SJSA1 (cell line): ENCODE results near the gene GABPB1. TPM values are rescaled to one million over a fixed set of nuclear protein-coding genes. Genes with fewer than 3 reads are reported as not detected.
A peak's percentile ranks its signal among the peaks of the same experiment; 100 is the strongest.

Experiments used
- DNase-seq, 2 experiments: peaks; one replicate each; pipeline ENCODE4 v3.0.0-alpha.2; 2015 to 2020; ENCODE audit warnings: low spot score in 2 of 2, low read depth in 1 of 2
- H3K27ac ChIP-seq: fragments of 250-450 bp; sonication (Bioruptor Pico); 2 replicates; pipeline ENCODE4 v1.5.1; 2020; ENCODE audit warnings: mild to moderate bottlenecking, moderate library complexity
- H3K27me3 ChIP-seq: fragments of 250-450 bp; sonication (Bioruptor Pico); replicated peaks from 2 replicates; pipeline ENCODE4 v1.5.1; 2020; ENCODE audit warnings: mild to moderate bottlenecking, moderate library complexity
- H3K36me3 ChIP-seq: fragments of 250-450 bp; sonication (Bioruptor Pico); 2 replicates; pipeline ENCODE4 v1.5.1; 2020; ENCODE audit warnings: mild to moderate bottlenecking
- H3K4me1 ChIP-seq: fragments of 250-450 bp; sonication (Bioruptor Pico); replicated peaks from 2 replicates; pipeline ENCODE4 v1.6.1; 2021; ENCODE audit warnings: mild to moderate bottlenecking
- H3K4me3 ChIP-seq: fragments of 250-450 bp; sonication (Bioruptor Pico); 2 replicates; pipeline ENCODE4 v1.5.1; 2020; ENCODE audit warnings: mild to moderate bottlenecking
- H3K9me3 ChIP-seq: fragments of 250-450 bp; sonication (Bioruptor Pico); replicated peaks from 2 replicates; pipeline ENCODE4 v1.5.1; 2020; ENCODE audit warnings: mild to moderate bottlenecking
- total RNA-seq: library from RNA; depleted of rRNA; stranded (reverse); fragments of >200 nt; shearing (Covaris generic); gene quantifications from 2 replicates; pipeline ENCODE4 v1.2.3, GENCODE V29; 2014

Gene GABPB1
- total RNA-seq, 1 experiment from 2014 or later = 67.9 TPM

DNA sequence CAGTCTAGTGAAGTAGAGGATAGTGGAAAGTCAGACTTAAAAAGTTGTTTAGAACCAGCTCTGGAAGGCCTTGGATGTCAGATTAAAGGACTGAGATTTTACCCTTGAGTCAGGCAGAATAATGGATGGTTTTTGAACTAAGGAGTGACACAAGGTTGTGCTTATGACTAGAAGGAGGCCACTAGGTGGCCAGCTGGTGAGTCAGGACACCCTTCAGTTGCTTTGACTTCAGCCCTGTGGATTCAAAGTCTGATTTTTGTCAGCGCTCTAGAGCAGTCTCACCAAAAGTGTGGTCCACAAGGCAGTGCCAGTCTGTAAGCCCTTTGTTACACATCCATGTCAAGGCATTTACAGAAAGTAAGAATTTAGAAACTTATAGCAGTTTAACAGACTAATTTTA, 3.8 kb upstream of the GABPB1 start:
- no peaks in the 10 kb centered on the region; the same call in 1 of the 2 replicates for H3K9me3 ChIP-seq
- DNase-seq = peak in 1 of 2 experiments; percentile 44
- H3K27me3 ChIP-seq = no peaks in the 10 kb centered on the region
- peaks cover 56% of the 10 kb centered on the region for H3K36me3 ChIP-seq
- H3K4me1 ChIP-seq = peaks cover 12% of the 10 kb centered on the region
- no peak overlapping the region for H3K4me3 ChIP-seq
- H3K27ac ChIP-seq = no peak overlapping the region

DNA sequence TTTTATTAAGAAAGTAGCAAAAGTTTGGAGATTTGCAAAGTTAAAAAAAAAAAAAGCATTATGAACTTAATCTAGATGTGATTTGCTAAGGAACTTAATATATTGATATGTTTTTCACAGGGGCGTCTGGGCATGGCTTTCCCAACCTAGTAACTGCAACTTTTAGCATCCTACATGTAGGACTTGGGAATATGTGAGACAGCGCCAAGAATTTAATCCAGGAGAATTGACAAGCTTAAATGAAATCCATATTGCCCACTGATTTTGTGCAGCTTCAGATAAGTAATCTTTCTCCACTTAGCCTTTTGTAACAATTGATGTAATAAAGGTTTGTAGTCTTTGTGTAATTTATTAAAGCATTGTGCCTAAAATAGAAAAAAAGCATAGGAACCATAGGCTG, 982 bp upstream of the GABPB1 start:
- Histone ChIP-seq H3K4me1 (peaks cover 21% of the 10 kb centered on the region), H3K36me3 (peaks cover 56% of the 10 kb centered on the region), H3K27me3 (no peaks in the 10 kb centered on the region), H3K27ac (peak overlapping the region; percentile 97), H3K4me3 (peak overlapping the region; percentile 96), H3K9me3 (no peaks in the 10 kb centered on the region; the same call in 1 of the 2 replicates)
- DNase-seq = no peak

DNA sequence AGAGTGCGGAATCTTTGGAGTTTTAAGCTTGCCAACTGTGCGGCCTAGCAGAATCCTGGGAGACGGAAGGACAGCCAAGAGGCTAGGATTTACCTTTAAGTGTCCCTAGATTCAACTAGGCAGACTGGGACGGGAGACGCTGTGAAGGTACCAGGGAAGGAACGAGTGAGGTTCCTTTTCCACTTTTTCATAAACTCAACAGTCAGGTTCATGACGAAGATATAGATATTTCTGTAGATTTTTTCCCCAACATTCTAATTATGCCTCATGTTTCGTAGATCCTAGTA, 564 bp upstream of the GABPB1 start:
- Histone ChIP-seq H3K27ac (peak overlapping the region; percentile 97), H3K27me3 (no peaks in the 10 kb centered on the region), H3K4me3 (peak overlapping the region; percentile 96), H3K9me3 (no peaks in the 10 kb centered on the region; the same call in 1 of the 2 replicates), H3K4me1 (peaks cover 21% of the 10 kb centered on the region), H3K36me3 (peaks cover 57% of the 10 kb centered on the region)
- no peak for DNase-seq

DNA sequence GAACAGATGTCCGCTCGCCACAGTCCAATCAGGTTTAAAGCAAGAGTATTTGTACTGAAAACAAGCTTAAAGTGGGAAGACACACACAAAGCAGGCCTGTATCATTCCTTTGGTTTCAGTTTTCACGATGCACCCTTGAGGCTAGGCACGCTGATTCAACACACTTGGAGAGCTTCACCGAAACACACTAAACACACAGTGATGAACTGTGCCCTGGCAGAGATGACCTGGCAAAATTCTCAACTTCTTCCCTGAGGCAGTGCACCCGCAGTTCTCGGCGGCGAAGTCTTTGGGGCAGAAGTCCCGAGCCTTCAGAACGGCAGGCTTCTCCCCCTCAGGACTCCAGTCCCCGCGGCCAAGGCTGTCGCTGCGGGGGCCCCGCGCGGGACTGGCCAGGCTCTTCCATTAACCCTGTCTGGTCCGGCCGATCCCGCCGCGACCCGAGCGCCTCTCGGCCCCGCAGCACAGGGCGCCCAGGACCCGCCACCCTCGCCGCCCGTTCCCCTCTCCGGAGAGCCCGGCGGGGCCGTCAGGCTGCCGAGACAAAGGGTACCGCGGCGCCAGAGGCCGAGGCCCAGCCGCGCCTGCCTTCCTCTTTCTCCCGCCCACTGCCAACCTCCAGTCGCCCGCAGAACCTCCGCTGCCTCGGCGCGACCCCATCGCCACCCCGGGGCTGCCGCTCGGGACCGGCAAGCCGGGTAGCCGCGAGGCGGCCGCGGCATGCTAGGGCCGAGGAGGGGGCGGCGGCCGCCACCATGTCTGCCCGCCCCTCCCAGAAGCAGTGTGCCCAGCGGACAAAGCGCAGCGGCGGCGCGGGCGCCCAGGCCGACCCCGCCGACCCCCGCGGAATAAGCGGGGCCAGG, 792 bp downstream of the GABPB1 start:
- Histone ChIP-seq H3K27ac (peak overlapping the region; percentile 97), H3K36me3 (peaks cover 48% of the 10 kb centered on the region), H3K27me3 (no peaks in the 10 kb centered on the region), H3K4me3 (peak overlapping the region; percentile 96), H3K9me3 (no peaks in the 10 kb centered on the region; the same call in 1 of the 2 replicates), H3K4me1 (peaks cover 21% of the 10 kb centered on the region)
- DNase-seq = peak; percentile 65 to 84

DNA sequence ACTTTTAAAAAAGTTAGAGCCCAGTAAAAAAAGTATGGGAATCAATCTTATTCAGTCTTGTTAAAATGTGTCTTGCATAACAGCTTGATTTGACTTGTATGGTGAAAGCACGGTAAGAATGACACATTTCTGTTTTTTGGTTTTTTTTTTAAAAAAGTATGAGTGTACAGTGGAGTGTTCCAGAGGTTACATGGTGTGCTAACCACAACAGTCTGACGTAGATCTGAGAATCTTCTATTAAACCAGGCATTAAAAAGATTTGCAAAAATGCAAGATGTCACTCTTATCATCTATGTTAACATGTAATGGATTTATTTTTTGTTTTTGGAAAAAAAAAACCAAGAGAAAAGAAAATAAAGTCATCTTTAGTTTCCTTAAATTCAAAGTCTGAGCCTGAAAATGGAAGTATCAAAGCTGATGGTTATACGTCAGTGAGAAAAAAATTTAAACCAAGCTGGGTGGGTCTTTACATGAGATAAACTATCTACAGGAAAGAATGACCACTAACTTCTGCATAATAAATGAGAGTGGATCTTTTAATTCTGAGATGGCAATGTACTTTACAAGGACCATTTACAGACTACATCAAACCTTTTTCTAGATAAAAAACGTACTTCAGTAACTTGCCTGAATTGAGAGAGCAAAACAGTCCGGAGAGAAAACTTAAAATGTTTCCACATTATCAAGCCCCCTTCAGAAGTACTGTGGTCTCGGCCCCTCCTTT, 1.6 kb downstream of the GABPB1 start:
- Histone ChIP-seq H3K4me3 (peak overlapping the region; percentile 96), H3K36me3 (peaks cover 41% of the 10 kb centered on the region), H3K9me3 (no peaks in the 10 kb centered on the region; the same call in 1 of the 2 replicates), H3K27ac (peak overlapping the region; percentile 97), H3K4me1 (peaks cover 21% of the 10 kb centered on the region), H3K27me3 (no peaks in the 10 kb centered on the region)
- DNase-seq = peak in 1 of 2 experiments; percentile 73

DNA sequence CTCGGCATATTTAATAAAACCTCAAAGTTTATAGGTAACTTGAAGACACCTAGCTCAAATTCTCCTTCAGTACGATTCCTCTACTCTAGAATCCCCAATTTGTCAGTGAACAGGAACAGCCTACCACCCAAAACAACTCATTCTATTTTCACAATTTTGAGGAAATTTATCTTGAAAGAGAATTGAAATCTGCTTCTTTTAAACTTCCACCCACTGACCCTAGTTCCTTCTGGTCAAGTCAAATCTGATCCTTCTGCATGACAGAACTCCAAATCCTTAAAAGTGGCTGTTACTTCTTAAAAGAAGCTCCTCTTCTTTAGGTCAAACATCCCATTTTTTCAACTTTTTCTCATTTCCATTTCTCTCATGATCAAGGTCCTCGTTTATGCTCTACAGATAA, 4.4 kb downstream of the GABPB1 start:
- no peaks in the 10 kb centered on the region for H3K27me3 ChIP-seq
- no peak for DNase-seq
- H3K4me1 ChIP-seq = peaks cover 9% of the 10 kb centered on the region
- H3K36me3 ChIP-seq = peaks cover 33% of the 10 kb centered on the region
- H3K9me3 ChIP-seq = no peaks in the 10 kb centered on the region; the same call in 1 of the 2 replicates
- no peak overlapping the region for H3K4me3 ChIP-seq
- no peak overlapping the region for H3K27ac ChIP-seq

DNA sequence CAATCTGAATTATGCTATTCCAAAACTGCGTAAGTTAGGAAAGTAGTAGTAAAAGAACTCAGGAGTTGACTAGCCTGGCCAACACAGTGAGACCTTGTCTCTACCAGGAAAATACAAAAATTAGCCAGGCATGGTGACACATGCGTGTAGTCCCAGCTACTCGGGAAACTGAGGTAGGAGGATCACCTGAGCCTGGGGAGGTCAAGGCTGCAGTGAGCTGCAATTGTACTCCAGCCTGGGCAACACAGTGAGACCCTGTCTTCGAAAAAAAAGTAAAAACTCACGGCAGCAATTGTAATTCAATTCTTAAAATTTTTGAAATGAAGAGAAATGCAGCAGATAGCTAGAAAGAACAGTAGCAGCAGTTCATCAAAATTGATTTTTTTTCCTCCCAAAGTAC, 9.7 kb downstream of the GABPB1 start:
- H3K4me1 ChIP-seq = no peaks in the 10 kb centered on the region
- H3K4me3 ChIP-seq = no peak overlapping the region
- no peak overlapping the region for H3K27ac ChIP-seq
- no peak for DNase-seq
- no peaks in the 10 kb centered on the region for H3K9me3 ChIP-seq
- H3K27me3 ChIP-seq = no peaks in the 10 kb centered on the region
- H3K36me3 ChIP-seq = peaks cover 4% of the 10 kb centered on the region

DNA sequence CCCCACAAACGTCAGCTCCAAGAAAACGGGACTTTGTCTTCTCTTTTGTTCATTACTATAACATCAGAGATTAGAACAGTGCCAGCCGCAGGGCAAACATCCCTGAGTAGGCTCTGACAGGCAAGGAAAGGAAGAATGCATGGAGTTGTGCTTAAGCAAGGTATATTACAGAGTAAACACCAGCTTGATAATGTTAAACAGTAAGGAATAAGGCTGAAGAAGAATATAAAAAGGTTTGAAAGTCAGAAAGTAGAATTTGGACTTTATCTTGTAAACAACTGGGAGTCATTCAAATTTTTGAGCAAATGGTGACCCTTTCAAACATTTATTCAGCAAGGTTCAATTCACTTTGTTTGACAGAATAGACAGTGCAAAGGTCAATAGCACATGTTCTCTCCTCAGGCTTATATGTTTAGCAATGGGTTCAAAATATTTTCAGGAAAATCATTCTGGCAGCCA, 11.0 kb downstream of the GABPB1 start:
- H3K9me3 ChIP-seq = no peaks in the 10 kb centered on the region
- peaks cover 6% of the 10 kb centered on the region for H3K36me3 ChIP-seq
- no peak for DNase-seq
- no peak overlapping the region for H3K27ac ChIP-seq
- no peaks in the 10 kb centered on the region for H3K27me3 ChIP-seq
- no peak overlapping the region for H3K4me3 ChIP-seq
- H3K4me1 ChIP-seq = no peaks in the 10 kb centered on the region

DNA sequence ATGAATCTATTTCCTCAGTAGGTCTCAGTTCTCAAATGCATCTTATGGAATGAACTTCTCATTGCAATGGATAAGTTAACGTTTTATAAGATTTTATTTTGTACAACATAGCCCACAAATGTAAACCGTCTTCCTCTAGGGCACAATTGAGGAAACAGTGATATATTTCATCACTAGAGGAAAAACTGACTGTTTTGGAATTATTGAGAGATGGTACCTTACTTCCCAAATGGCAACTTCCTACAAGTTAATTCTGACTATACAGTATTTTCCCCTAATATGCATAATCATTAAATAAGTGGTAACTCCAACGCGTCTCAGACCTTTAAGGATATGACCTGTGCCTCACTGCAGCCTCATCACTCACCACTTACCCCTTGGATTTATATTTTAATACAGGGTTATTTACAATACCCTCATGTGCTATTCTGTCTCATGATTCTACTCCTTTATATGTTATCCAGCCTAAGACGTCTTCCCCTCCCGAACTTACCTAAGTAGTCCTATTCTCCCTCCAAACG, 13.3 kb downstream of the GABPB1 start:
- DNase-seq = no peak
- no peaks in the 10 kb centered on the region for H3K4me1 ChIP-seq
- H3K27ac ChIP-seq = no peak overlapping the region
- H3K27me3 ChIP-seq = no peaks in the 10 kb centered on the region
- no peaks in the 10 kb centered on the region for H3K9me3 ChIP-seq
- no peak overlapping the region for H3K4me3 ChIP-seq
- H3K36me3 ChIP-seq = peaks cover 9% of the 10 kb centered on the region; the same call in 1 of the 2 replicates

DNA sequence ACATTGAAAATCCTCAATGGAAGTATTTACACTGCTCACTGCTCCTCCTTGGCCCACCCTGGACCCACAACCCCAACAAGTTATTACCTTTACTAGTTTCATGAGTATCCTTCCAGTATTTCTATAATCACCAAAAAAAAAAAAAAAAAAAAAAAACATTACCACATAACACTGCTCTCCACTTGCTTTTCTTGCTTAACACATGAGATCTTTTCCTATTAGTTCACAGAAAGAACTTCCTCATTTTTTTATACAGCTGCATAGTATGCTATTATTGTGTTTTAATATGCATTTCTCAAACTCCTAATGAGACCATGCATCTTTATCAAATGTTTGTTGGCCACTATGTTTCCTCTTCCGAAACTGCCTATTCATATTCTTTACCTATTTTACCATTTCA, 14.6 kb downstream of the GABPB1 start:
- Histone ChIP-seq H3K4me1 (no peaks in the 10 kb centered on the region), H3K4me3 (no peak overlapping the region), H3K27ac (no peak overlapping the region), H3K36me3 (peaks cover 9% of the 10 kb centered on the region; the same call in 1 of the 2 replicates), H3K27me3 (no peaks in the 10 kb centered on the region), H3K9me3 (no peaks in the 10 kb centered on the region)
- DNase-seq = no peak

DNA sequence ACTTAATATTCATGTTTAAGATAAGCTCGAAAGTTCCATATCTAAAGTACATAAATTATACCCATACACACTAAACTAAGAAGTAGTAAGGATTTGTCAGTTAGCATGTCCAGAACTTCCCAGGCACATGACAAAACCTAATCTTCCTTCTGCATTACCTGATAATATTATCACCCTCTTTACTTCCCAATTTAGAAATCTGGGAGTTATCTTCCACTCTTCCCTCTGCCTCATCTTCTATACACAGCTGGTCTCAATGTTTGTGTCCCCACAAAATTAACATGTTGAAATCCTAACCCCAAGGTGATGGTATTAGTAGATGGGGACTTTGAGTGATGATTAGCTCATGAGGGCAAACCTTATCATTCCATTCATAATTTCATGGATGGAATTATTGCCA, 15.3 kb downstream of the GABPB1 start:
- Histone ChIP-seq H3K9me3 (no peaks in the 10 kb centered on the region), H3K36me3 (peaks cover 9% of the 10 kb centered on the region; the same call in 1 of the 2 replicates), H3K27me3 (no peaks in the 10 kb centered on the region), H3K4me3 (no peak overlapping the region), H3K4me1 (no peaks in the 10 kb centered on the region), H3K27ac (no peak overlapping the region)
- DNase-seq = no peak

DNA sequence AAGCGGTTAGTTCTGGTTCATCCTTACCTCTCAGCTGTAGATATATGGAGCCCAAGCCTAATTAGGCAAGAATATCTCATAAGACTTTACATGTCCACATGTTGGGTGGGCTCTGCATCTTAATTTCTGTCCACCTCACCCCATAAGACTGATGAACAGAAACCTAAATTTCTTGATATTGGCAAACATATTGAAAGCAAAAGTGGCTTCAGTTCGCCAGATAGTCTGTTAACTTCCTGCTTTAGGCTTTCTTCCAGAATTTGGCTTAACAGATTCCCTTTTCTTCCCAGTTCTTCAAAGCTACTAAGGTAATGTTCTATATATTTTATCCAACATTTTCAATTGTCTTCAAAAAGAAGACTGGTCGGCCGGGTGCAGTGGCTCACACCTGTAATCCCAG, 19.7 kb downstream of the GABPB1 start:
- no peaks in the 10 kb centered on the region for H3K27me3 ChIP-seq
- no peak overlapping the region for H3K4me3 ChIP-seq
- no peak overlapping the region for H3K27ac ChIP-seq
- H3K4me1 ChIP-seq = no peaks in the 10 kb centered on the region
- no peak for DNase-seq
- H3K36me3 ChIP-seq = peaks cover 9% of the 10 kb centered on the region
- H3K9me3 ChIP-seq = no peaks in the 10 kb centered on the region

DNA sequence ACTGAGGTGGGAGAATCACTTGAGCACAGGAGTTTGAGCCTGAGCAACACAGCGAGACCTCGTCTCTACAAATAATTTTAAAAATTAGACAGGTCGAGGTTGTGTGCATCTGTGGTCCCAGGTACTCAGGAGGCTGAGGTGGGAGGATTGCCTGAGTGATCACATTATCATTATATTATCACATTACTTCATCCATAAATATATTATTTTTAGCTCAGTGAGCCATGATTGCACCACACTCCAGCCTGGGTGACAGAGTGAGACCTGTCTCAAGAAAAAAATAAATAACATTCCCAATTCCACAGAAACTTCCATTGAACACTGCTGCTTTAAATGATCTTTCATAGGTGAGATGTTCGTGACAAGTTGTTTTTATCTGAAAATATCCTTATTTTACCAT, 21.8 kb downstream of the GABPB1 start:
- Histone ChIP-seq H3K27ac (no peak overlapping the region), H3K4me1 (no peaks in the 10 kb centered on the region), H3K9me3 (no peaks in the 10 kb centered on the region), H3K27me3 (no peaks in the 10 kb centered on the region), H3K36me3 (peaks cover under 1% of the 10 kb centered on the region), H3K4me3 (no peak overlapping the region)
- no peak for DNase-seq

DNA sequence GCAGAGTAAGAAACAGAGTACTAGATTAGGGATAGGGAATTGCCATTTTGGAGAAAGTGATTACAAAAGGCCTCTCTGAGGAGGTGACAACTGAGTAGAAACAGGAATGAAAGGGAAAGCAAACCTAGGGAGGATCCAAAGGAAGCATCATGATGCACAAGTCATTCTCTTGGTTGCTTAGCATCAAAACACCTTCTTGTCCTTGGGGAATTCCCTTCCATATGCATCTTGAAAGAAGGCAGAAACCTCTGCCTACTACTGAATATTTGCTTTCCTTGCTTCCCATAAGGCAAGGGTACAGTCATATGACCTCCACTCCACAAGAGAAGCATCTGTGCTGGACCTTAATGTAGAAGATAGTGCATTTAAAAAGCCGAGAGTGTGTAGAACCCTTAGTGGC, 24.1 kb downstream of the GABPB1 start:
- Histone ChIP-seq H3K36me3 (no peaks in the 10 kb centered on the region; the same call in none of the 2 replicates), H3K4me3 (no peak overlapping the region), H3K9me3 (no peaks in the 10 kb centered on the region), H3K27ac (no peak overlapping the region), H3K27me3 (no peaks in the 10 kb centered on the region), H3K4me1 (no peaks in the 10 kb centered on the region)
- no peak for DNase-seq
